ENCODE measurements around the gene NXPE3.

Gene NXPE3

GRCh38 chr3:101796077-101796680 lies 17.2 kb downstream of the NXPE3 start:
- in situ Hi-C loops (cut with MboI; ENCODE audit: low pct_unique_long_range_greater_than_20kb, low sequenced_read_pairs), result no loop called here
- DNase-seq, result no peak

- in situ Hi-C loops (cut with MboI; ENCODE audit: low pct_unique_long_range_greater_than_20kb, low sequenced_read_pairs), result no loop called here
- DNase-seq, result no peak
Observed at GRCh38 chr3:101801174-101801573, 22.2 kb downstream of the NXPE3 start.

GRCh38 chr3:101802179-101802578 lies 23.2 kb downstream of the NXPE3 start:
- in situ Hi-C loops (cut with MboI; ENCODE audit: low pct_unique_long_range_greater_than_20kb, low sequenced_read_pairs), result no loop called here

GRCh38 chr3:101803173-101803782 lies 24.3 kb downstream of the NXPE3 start:
- peak; percentile 49 for DNase-seq
- in situ Hi-C loops (cut with MboI; ENCODE audit: low pct_unique_long_range_greater_than_20kb, low sequenced_read_pairs), result no loop called here

More at GRCh38 chr3:101802179-101802578, 23.2 kb downstream of the NXPE3 start:
- no peak for DNase-seq

- in situ Hi-C loops (cut with MboI; ENCODE audit: low pct_unique_long_range_greater_than_20kb, low sequenced_read_pairs), result no loop called here
- no peak for DNase-seq
Observed at GRCh38 chr3:101803939-101804338, 24.9 kb downstream of the NXPE3 start.

GRCh38 chr3:101806491-101806890 lies 27.5 kb downstream of the NXPE3 start:
- in situ Hi-C loops (cut with MboI; ENCODE audit: low pct_unique_long_range_greater_than_20kb, low sequenced_read_pairs), result no loop called here
- DNase-seq, result no peak

- in situ Hi-C loops (cut with MboI; ENCODE audit: low pct_unique_long_range_greater_than_20kb, low sequenced_read_pairs), result no loop called here
- no peak for DNase-seq
Observed at GRCh38 chr3:101807888-101808287, 28.9 kb downstream of the NXPE3 start.

- DNase-seq, result peak; percentile 58
Observed at GRCh38 chr3:101809178-101810021, 30.4 kb downstream of the NXPE3 start.

GRCh38 chr3:101810022-101810418 lies 31.0 kb downstream of the NXPE3 start:
- in situ Hi-C loops (cut with MboI; ENCODE audit: low pct_unique_long_range_greater_than_20kb, low sequenced_read_pairs), result loop anchor here (10.0 kb wide), 2 partner anchors 415 to 725 kb away; no protein-coding TSS in a partner anchor
- DNase-seq, result no peak

More at GRCh38 chr3:101809178-101810021, 30.4 kb downstream of the NXPE3 start:
- in situ Hi-C loops (cut with MboI; ENCODE audit: low pct_unique_long_range_greater_than_20kb, low sequenced_read_pairs), result loop anchor here (10.0 kb wide), 2 partner anchors 415 to 725 kb away; no protein-coding TSS in a partner anchor

GRCh38 chr3:101811875-101812274 lies 32.9 kb downstream of the NXPE3 start:
- in situ Hi-C loops (cut with MboI; ENCODE audit: low pct_unique_long_range_greater_than_20kb, low sequenced_read_pairs), result loop anchor here (10.0 kb wide), 2 partner anchors 413 to 723 kb away; no protein-coding TSS in a partner anchor
- DNase-seq, result no peak

- in situ Hi-C loops (cut with MboI; ENCODE audit: low pct_unique_long_range_greater_than_20kb, low sequenced_read_pairs), result loop anchor here (10.0 kb wide), 2 partner anchors 412 to 722 kb away; no protein-coding TSS in a partner anchor
- DNase-seq, result no peak
Observed at GRCh38 chr3:101812895-101813294, 33.9 kb downstream of the NXPE3 start.

GRCh38 chr3:101813817-101814440 lies 34.9 kb downstream of the NXPE3 start:
- peak; percentile 40 for DNase-seq
- in situ Hi-C loops (cut with MboI; ENCODE audit: low pct_unique_long_range_greater_than_20kb, low sequenced_read_pairs), result loop anchor here (10.0 kb wide), 2 partner anchors 411 to 721 kb away; no protein-coding TSS in a partner anchor

GRCh38 chr3:101814835-101815234 lies 35.8 kb downstream of the NXPE3 start:
- no peak for DNase-seq
- in situ Hi-C loops (cut with MboI; ENCODE audit: low pct_unique_long_range_greater_than_20kb, low sequenced_read_pairs), result loop anchor here (10.0 kb wide), 2 partner anchors 410 to 720 kb away; no protein-coding TSS in a partner anchor

GRCh38 chr3:101816215-101817149 lies 37.5 kb downstream of the NXPE3 start:
- in situ Hi-C loops (cut with MboI; ENCODE audit: low pct_unique_long_range_greater_than_20kb, low sequenced_read_pairs), result loop anchor here (10.0 kb wide), 2 partner anchors 408 to 718 kb away; no protein-coding TSS in a partner anchor
- no peak for DNase-seq

GRCh38 chr3:101817992-101818391 lies 39.0 kb downstream of the NXPE3 start:
- in situ Hi-C loops (cut with MboI; ENCODE audit: low pct_unique_long_range_greater_than_20kb, low sequenced_read_pairs), result loop anchor here (10.0 kb wide), 2 partner anchors 407 to 717 kb away; no protein-coding TSS in a partner anchor
- peak; percentile 12 for DNase-seq

GRCh38 chr3:101819649-101820206 lies 40.7 kb downstream of the NXPE3 start:
- in situ Hi-C loops (cut with MboI; ENCODE audit: low pct_unique_long_range_greater_than_20kb, low sequenced_read_pairs), result loop anchor here (10.0 kb wide), 2 partner anchors 405 to 715 kb away; no protein-coding TSS in a partner anchor
- DNase-seq, result no peak

- no peak for DNase-seq
- in situ Hi-C loops (cut with MboI; ENCODE audit: low pct_unique_long_range_greater_than_20kb, low sequenced_read_pairs), result no loop called here
Observed at GRCh38 chr3:101821503-101821902, 42.5 kb downstream of the NXPE3 start.

- in situ Hi-C loops (cut with MboI; ENCODE audit: low pct_unique_long_range_greater_than_20kb, low sequenced_read_pairs), result no loop called here
- no peak for DNase-seq
Observed at GRCh38 chr3:101823525-101823924, 44.5 kb downstream of the NXPE3 start.

Data from KBM-7 (cell line).